Gastrocnemius medialis (tissue), 4 donors: ENCODE measurements around the gene PALLD. TPM values are rescaled to one million over a fixed set of nuclear protein-coding genes. Genes with fewer than 3 reads are reported as not detected.

Experiments used
- ATAC-seq, 2 donors: fragments of 150-250 bp; one replicate each; pipeline ENCODE4 v1.9.1; 2016
- DNase-seq, 2 donors: peaks; one replicate each; pipeline ENCODE4 v3.0.0-alpha.2; 2019
- H3K27ac ChIP-seq, 4 donors: fragments of 200-600 bp; sonication (generic); 1 replicate in 1 of 4; 2 replicates in 3 of 4; pipeline ENCODE4 v1.5.1; 2016 to 2018; ENCODE audit warnings: mild to moderate bottlenecking in 2 of 4, moderate library complexity in 1 of 4
- H3K27me3 ChIP-seq, 3 donors: fragments of 200-600 bp; sonication (generic) in 2 of 3; 1 replicate in 1 of 3; 2 replicates in 2 of 3; pipeline versions ENCODE4 v1.5.1 to v1.6.0; 2016 to 2019; ENCODE audit warnings: mild to moderate bottlenecking in 1 of 3, moderate library complexity in 1 of 3
- H3K36me3 ChIP-seq, 2 donors: fragments of 200-600 bp; sonication (generic) in 1 of 2; one replicate each; pipeline ENCODE4 v1.5.1; 2017 to 2018
- H3K4me1 ChIP-seq, 2 donors: fragments of 200-600 bp; sonication (generic) in 1 of 2; one replicate each; pipeline ENCODE4 v1.5.1; 2016 to 2017; ENCODE audit warnings: mild to moderate bottlenecking in 2 of 2
- H3K4me3 ChIP-seq, 4 donors: fragments of 200-600 bp; sonication (generic) in 3 of 4; 1 replicate in 1 of 4; 2 replicates in 3 of 4; pipeline ENCODE4 v1.5.1; 2016 to 2019; ENCODE audit warnings: mild to moderate bottlenecking in 2 of 4
- H3K9me3 ChIP-seq, 3 donors: fragments of 200-600 bp; sonication (generic) in 2 of 3; 1 replicate in 1 of 3; 2 replicates in 2 of 3; pipeline ENCODE4 v1.5.1; 2016 to 2019
- CTCF ChIP-seq, 5 experiments: fragments of 450-650 bp in 3 of 5; fragments of 200-600 bp in 2 of 5; sonication (generic) in 2 of 5; IDR thresholded peaks in 4 of 5; conservative IDR thresholded peaks in 1 of 5; 1 replicate in 4 of 5; 2 replicates in 1 of 5; pipeline ENCODE4 v1.5.1; 2016 to 2019; ENCODE audit warnings: antibody characterized with exemption in 5 of 5, mild to moderate bottlenecking in 3 of 5, moderate library complexity in 3 of 5
- POLR2A ChIP-seq, 2 donors: fragments of 450-650 bp; IDR thresholded peaks; one replicate each; pipeline ENCODE4 v1.6.1; 2017; ENCODE audit warnings: antibody characterized with exemption in 2 of 2, mild to moderate bottlenecking in 2 of 2, moderate library complexity in 2 of 2
- in situ Hi-C, 4 donors: fragments of 200-750 bp; cut with MboI; loops; one replicate each; pipeline versions ENCODE4 v1.15.0 to v1.8.0; 2017; ENCODE audit warnings: low sequenced_read_pairs in 4 of 4
- intact Hi-C: fragments of 100-400 bp; cut with DNase I; formaldehyde crosslinking; loops from one replicate; pipeline ENCODE4 v1.15.1; 2023; ENCODE audit warnings: low total_unique reads
- total RNA-seq, 4 donors: library from RNA; depleted of rRNA; stranded (reverse); fragments of >200 nt; gene quantifications; one replicate each; pipeline versions ENCODE4 v1.1.0 to v1.2.3, GENCODE V29; 2016

The PALLD gene
- total RNA-seq, 4 donors from 2014 or later = 165 to 439 (median 319) TPM

DNA sequence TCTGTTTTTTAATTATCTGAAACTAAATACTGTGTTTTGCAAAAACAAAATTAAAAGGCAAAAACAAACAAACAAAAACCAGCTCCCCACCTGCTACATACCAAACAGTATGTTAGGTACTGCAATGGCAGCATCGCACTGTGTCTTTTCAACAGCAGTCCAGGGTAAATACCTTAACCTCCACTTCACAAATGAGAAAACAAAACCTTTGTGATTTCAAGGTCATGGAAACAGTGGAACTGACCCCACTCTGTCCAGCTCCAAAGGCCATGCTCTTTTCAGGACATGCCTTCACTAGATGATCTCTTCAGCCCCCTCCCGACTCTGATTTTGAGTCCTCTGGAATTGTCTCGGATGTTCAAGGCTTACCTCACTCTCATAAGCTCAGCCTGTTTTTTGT, 329.8 kb downstream of the PALLD start:
- Histone ChIP-seq H3K9me3 (no peaks in the 10 kb centered on the region), H3K27ac (no peak overlapping the region), H3K4me3 (no peak overlapping the region), H3K27me3 (no peaks in the 10 kb centered on the region), H3K36me3 (no peaks in the 10 kb centered on the region), H3K4me1 (peaks cover 0 to 9% of the 10 kb centered on the region in 2 donors)
- TF ChIP-seq CTCF (IDR thresholded peaks at IDR 0.05 in 4 of 5, conservative IDR thresholded peaks at IDR 0.05 in 1 of 5) (no peak), POLR2A (IDR thresholded peaks at IDR 0.05) (no peak)
- no peak for DNase-seq
- in situ Hi-C loops = no loop called here
- intact Hi-C loops = no loop called here
- ATAC-seq = no peak

GRCh38 chr4:168830777-168831512, 334.1 kb downstream of the PALLD start:
- no peak for DNase-seq
- intact Hi-C loops = loop anchor here (1.0 to 5.0 kb wide), 5 partner anchors 14 to 244 kb away; no protein-coding TSS in a partner anchor

DNA sequence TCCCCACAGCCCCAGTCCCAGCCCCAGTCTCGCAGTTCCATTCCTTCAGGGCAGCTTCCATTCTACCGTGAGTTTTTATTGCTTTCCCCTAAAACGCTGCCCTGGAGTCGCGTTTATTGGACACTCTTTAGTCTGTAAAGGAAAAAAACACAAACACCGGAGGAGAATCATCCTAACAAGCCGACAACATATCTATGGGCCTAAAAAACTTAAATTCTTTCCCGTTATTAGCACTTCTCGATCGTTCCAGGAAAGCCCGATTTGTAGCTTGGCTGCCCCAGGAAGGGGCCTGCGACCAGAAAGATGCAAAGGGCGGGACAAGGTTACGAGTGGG, 334.7 kb downstream of the PALLD start:
- Histone ChIP-seq H3K4me3 (peak overlapping the region; percentile 74 to 96 (median 82)), H3K36me3 (no peaks in the 10 kb centered on the region), H3K4me1 (peaks cover 26 to 29% of the 10 kb centered on the region in 2 donors), H3K27me3 (no peaks in the 10 kb centered on the region), H3K9me3 (no peaks in the 10 kb centered on the region), H3K27ac (peak overlapping the region; percentile 83 to 92 (median 89))
- peak; percentile 13 to 25 for ATAC-seq
- TF ChIP-seq CTCF (IDR thresholded peaks at IDR 0.05 in 4 of 5, conservative IDR thresholded peaks at IDR 0.05 in 1 of 5) (no peak), POLR2A (IDR thresholded peaks at IDR 0.05) (no peak)
- intact Hi-C loops = loop anchor here (1.0 to 5.0 kb wide), 5 partner anchors 14 to 244 kb away; no protein-coding TSS in a partner anchor
- no peak for DNase-seq
- in situ Hi-C loops = loop anchor here in 2 of 4 donors (5.0 to 10.0 kb wide), 2 partner anchors 86 to 117 kb away; no protein-coding TSS in a partner anchor

More at GRCh38 chr4:168830777-168831512, 334.1 kb downstream of the PALLD start:
- peak in 1 of 2 donors; percentile 31 for ATAC-seq
- H3K36me3 ChIP-seq = no peaks in the 10 kb centered on the region
- no peaks in the 10 kb centered on the region for H3K27me3 ChIP-seq
- H3K4me1 ChIP-seq = peaks cover 26 to 29% of the 10 kb centered on the region in 2 donors
- H3K27ac ChIP-seq = peak overlapping the region; percentile 83 to 92 (median 89)
- H3K4me3 ChIP-seq = peak overlapping the region in 3 of 4 donors; percentile 74 to 96 (median 86)
- H3K9me3 ChIP-seq = no peaks in the 10 kb centered on the region
- TF ChIP-seq CTCF (IDR thresholded peaks at IDR 0.05 in 4 of 5, conservative IDR thresholded peaks at IDR 0.05 in 1 of 5) = no peak
- no peak for TF ChIP-seq POLR2A (IDR thresholded peaks at IDR 0.05)
- in situ Hi-C loops = loop anchor here in 2 of 4 donors (5.0 to 10.0 kb wide), 2 partner anchors 86 to 116 kb away; no protein-coding TSS in a partner anchor

DNA sequence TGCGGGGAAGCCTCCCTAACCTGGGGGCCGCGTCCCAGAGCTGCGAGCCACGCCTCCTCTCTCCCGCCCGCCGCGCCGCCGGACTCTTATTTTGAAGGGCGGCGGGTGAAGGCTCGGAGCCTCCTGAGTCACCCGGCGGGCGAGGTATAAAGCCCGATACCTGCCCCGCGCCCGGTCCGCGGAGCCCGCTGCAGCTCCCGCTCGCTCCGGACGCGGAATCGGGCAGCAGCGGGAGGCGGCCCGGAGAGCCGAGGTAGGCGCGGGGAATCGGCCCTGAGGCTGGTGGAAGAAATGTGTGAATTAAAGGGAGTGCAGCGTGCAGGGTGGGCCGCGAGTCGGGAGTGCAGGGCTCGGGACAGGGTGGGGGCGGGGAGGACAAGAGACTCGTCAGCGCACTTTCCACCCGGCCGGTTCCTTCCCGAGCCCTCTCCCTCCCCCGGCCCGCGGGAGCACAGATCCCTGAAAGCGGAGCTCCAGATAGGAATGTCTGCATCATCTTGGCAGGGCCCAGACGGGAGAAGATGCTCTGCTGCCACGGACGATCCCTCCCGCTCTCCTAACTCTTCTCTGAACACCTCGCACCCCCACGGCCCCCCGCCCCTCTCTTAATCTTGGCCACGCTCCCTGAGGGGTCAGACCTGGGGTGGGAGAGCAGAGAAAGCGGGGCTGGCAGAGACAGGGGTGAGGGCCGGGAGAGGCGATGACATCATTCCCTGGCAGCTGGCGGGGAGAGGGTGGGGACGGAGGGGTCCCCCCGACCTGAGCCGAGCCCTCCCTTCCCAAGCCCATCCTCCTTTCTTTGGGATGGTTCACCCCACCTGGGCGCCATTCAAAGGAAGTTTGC, 335.3 kb downstream of the PALLD start:
- H3K27ac ChIP-seq = peak overlapping the region; percentile 83 to 92 (median 89)
- H3K4me1 ChIP-seq = peaks cover 29 to 30% of the 10 kb centered on the region in 2 donors
- peak in 1 of 5 experiments; percentile 13 for TF ChIP-seq CTCF (IDR thresholded peaks at IDR 0.05 in 4 of 5, conservative IDR thresholded peaks at IDR 0.05 in 1 of 5)
- TF ChIP-seq POLR2A (IDR thresholded peaks at IDR 0.05) = peak; percentile 90 to 92
- no peaks in the 10 kb centered on the region for H3K9me3 ChIP-seq
- H3K4me3 ChIP-seq = peak overlapping the region; percentile 74 to 96 (median 82)
- H3K36me3 ChIP-seq = no peaks in the 10 kb centered on the region
- ATAC-seq (peak; percentile 87 to 90), DNase-seq (peak; percentile 80 to 84)
- intact Hi-C loops = loop anchor here (1.0 to 5.0 kb wide), 5 partner anchors 15 to 245 kb away; no protein-coding TSS in a partner anchor
- in situ Hi-C loops = loop anchor here in 2 of 4 donors (5.0 to 10.0 kb wide), 2 partner anchors 85 to 117 kb away; no protein-coding TSS in a partner anchor
- H3K27me3 ChIP-seq = no peaks in the 10 kb centered on the region
